ENCODE data around the gene ZNF566. TPM values are rescaled to one million over a fixed set of nuclear protein-coding genes. Genes with fewer than 3 reads are reported as not detected.
"Not testable (repeated sequence)": the region's sequence is repeated elsewhere in the genome, so short reads cannot be mapped to it uniquely, and the experiment has no call there.

The ZNF566 gene
- total and polyA plus RNA-seq, 7 experiments from 2014 or later = 9.2 to 29.8 (median 9.8) TPM

GRCh38 chr19:36492689-36493453, 3.5 kb upstream of the ZNF566 start:
- ATAC-seq; CTCF ChIA-PET; H3K27ac ChIP-seq (ENCODE audit: low read depth, low read length); intact Hi-C loops (cut with micrococcal nuclease); H3K4me1 ChIP-seq (ENCODE audit: control insufficient read depth in 2 of 2, insufficient read depth in 2 of 2, low read length in 2 of 2); H3K36me3 ChIP-seq (ENCODE audit: control insufficient read depth in 2 of 3, insufficient read depth in 3 of 3, low read length in 3 of 3); POLR2A ChIA-PET; H3K4me3 ChIP-seq (ENCODE audit: low read length); H3K27me3 ChIP-seq (ENCODE audit: control insufficient read depth in 2 of 2, insufficient read depth in 2 of 2, low read length in 2 of 2); H3K27me3 Mint-ChIP-seq: not testable (repeated sequence)
- peaks cover 0 to 12% (median 0%) of the 10 kb centered on the region in 3 experiments for H3K9me3 ChIP-seq (ENCODE audit: control insufficient read depth in 2 of 3, low read length in 3 of 3)
- H3K4me3 Mint-ChIP-seq = peak overlapping the region in 1 of 10 donors; percentile 16
- H3K9me3 Mint-ChIP-seq = peaks cover 7 to 62% (median 24%) of the 10 kb centered on the region in 11 donors
- DNase-seq = peak in 1 of 9 donors; percentile 4
- peaks cover 0 to 18% (median 10%) of the 10 kb centered on the region in 5 donors for H3K36me3 Mint-ChIP-seq
- H3K27ac Mint-ChIP-seq = peak overlapping the region in 3 of 9 donors; percentile 23 to 43 (median 23)
- H3K4me1 Mint-ChIP-seq = peaks cover 15 to 25% (median 22%) of the 10 kb centered on the region in 7 donors

GRCh38 chr19:36490846-36491245, 1.5 kb upstream of the ZNF566 start:
- H3K4me1 Mint-ChIP-seq = peaks cover 22 to 42% (median 30%) of the 10 kb centered on the region in 7 donors
- H3K9me3 Mint-ChIP-seq = peaks cover 6 to 58% (median 15%) of the 10 kb centered on the region in 11 donors
- H3K27me3 Mint-ChIP-seq; DNase-seq; H3K27ac ChIP-seq (ENCODE audit: low read depth, low read length); H3K9me3 ChIP-seq (ENCODE audit: control insufficient read depth in 2 of 3, low read length in 3 of 3); ATAC-seq; H3K36me3 ChIP-seq (ENCODE audit: control insufficient read depth in 2 of 3, insufficient read depth in 3 of 3, low read length in 3 of 3); intact Hi-C loops (cut with micrococcal nuclease); H3K27me3 ChIP-seq (ENCODE audit: control insufficient read depth in 2 of 2, insufficient read depth in 2 of 2, low read length in 2 of 2); CTCF ChIA-PET; H3K4me3 ChIP-seq (ENCODE audit: low read length): not testable (repeated sequence)
- H3K4me1 ChIP-seq (ENCODE audit: control insufficient read depth in 2 of 2, insufficient read depth in 2 of 2, low read length in 2 of 2) = peaks cover 9 to 10% of the 10 kb centered on the region in 2 donors
- H3K27ac Mint-ChIP-seq = peak overlapping the region in 2 of 9 donors; percentile 94 to 96
- peaks cover 8 to 30% (median 18%) of the 10 kb centered on the region in 5 donors for H3K36me3 Mint-ChIP-seq
- POLR2A ChIA-PET = interaction anchor here (0.6 kb wide), 1 partner anchor 340 kb away, joined by 3 read pairs; no protein-coding TSS in a partner anchor
- peak overlapping the region in 2 of 10 donors; percentile 23 to 93 for H3K4me3 Mint-ChIP-seq

- POLR2A ChIA-PET = interaction anchor here (0.6 to 2.7 kb wide), 14 partner anchors 11 to 880 kb away, joined by 3 to 26 read pairs (median 6); partner anchors contain the start of genes ZFP14, ZFP82, ZNF146 and ZNF260
- intact Hi-C loops (cut with micrococcal nuclease) = loop anchor here (1.0 to 10.0 kb wide), 26 partner anchors 38 to 1017 kb away; partner anchors contain the start of genes ZFP82 (in 2 of the 2), ZNF146 (in 2 of the 2), ZNF260 (in 2 of the 2) and ZNF345 (in 2 of the 2)
- ATAC-seq (peak; percentile 60), DNase-seq (peak in 4 of 9 donors; percentile 64 to 81 (median 70))
- no peaks in the 10 kb centered on the region for H3K27me3 ChIP-seq (ENCODE audit: control insufficient read depth in 2 of 2, insufficient read depth in 2 of 2, low read length in 2 of 2)
- H3K4me1 Mint-ChIP-seq = peaks cover 22 to 43% (median 30%) of the 10 kb centered on the region in 7 donors
- no peaks in the 10 kb centered on the region for H3K9me3 ChIP-seq (ENCODE audit: control insufficient read depth in 2 of 3, low read length in 3 of 3)
- peak overlapping the region; percentile 93 to 99 (median 98) for H3K27ac Mint-ChIP-seq
- no peaks in the 10 kb centered on the region for H3K27me3 Mint-ChIP-seq
- peaks cover 9 to 10% of the 10 kb centered on the region in 2 donors for H3K4me1 ChIP-seq (ENCODE audit: control insufficient read depth in 2 of 2, insufficient read depth in 2 of 2, low read length in 2 of 2)
- peaks cover 0 to 4% (median 3%) of the 10 kb centered on the region in 3 experiments for H3K36me3 ChIP-seq (ENCODE audit: control insufficient read depth in 2 of 3, insufficient read depth in 3 of 3, low read length in 3 of 3)
- CTCF ChIA-PET = no interaction called here
- H3K4me3 ChIP-seq (ENCODE audit: low read length) = peak overlapping the region; percentile 97
- peaks cover 6 to 58% (median 18%) of the 10 kb centered on the region in 11 donors for H3K9me3 Mint-ChIP-seq
- peak overlapping the region; percentile 93 to 99 (median 98) for H3K4me3 Mint-ChIP-seq
- peaks cover 9 to 33% (median 20%) of the 10 kb centered on the region in 5 donors for H3K36me3 Mint-ChIP-seq
- H3K27ac ChIP-seq (ENCODE audit: low read depth, low read length) = peak overlapping the region; percentile 90
Observed at GRCh38 chr19:36489920-36490415, 607 bp upstream of the ZNF566 start.

- DNase-seq = no peak
- Mint-ChIP-seq H3K4me3 (peak overlapping the region; percentile 93 to 99 (median 98)), H3K9me3 (peaks cover 6 to 61% (median 22%) of the 10 kb centered on the region in 11 donors), H3K4me1 (peaks cover 22 to 43% (median 30%) of the 10 kb centered on the region in 7 donors), H3K27ac (peak overlapping the region; percentile 93 to 99 (median 98)), H3K36me3 (peaks cover 9 to 38% (median 25%) of the 10 kb centered on the region in 5 donors), H3K27me3 (no peaks in the 10 kb centered on the region)
- H3K9me3 ChIP-seq (ENCODE audit: control insufficient read depth in 2 of 3, low read length in 3 of 3) = peaks cover 0 to 5% (median 0%) of the 10 kb centered on the region in 3 experiments
- H3K27me3 ChIP-seq (ENCODE audit: control insufficient read depth in 2 of 2, insufficient read depth in 2 of 2, low read length in 2 of 2) = no peaks in the 10 kb centered on the region
- H3K27ac ChIP-seq (ENCODE audit: low read depth, low read length) = peak overlapping the region; percentile 90
- H3K4me3 ChIP-seq (ENCODE audit: low read length) = peak overlapping the region; percentile 97
- POLR2A ChIA-PET = interaction anchor here (0.5 to 2.7 kb wide), 16 partner anchors 9 to 1415 kb away, joined by 3 to 26 read pairs (median 6); partner anchors contain the start of genes ZFP14, ZFP82, ZNF146 and ZNF260
- intact Hi-C loops (cut with micrococcal nuclease) = loop anchor here (1.0 to 10.0 kb wide), 26 partner anchors 40 to 1018 kb away; partner anchors contain the start of genes ZFP82 (in 2 of the 2), ZNF146 (in 2 of the 2), ZNF260 (in 2 of the 2) and ZNF345 (in 2 of the 2)
- H3K4me1 ChIP-seq (ENCODE audit: control insufficient read depth in 2 of 2, insufficient read depth in 2 of 2, low read length in 2 of 2) = peaks cover 9 to 10% of the 10 kb centered on the region in 2 donors
- peak; percentile 29 for ATAC-seq
- peaks cover 0 to 4% (median 3%) of the 10 kb centered on the region in 3 experiments for H3K36me3 ChIP-seq (ENCODE audit: control insufficient read depth in 2 of 3, insufficient read depth in 3 of 3, low read length in 3 of 3)
- CTCF ChIA-PET = interaction anchor here (0.7 kb wide), 1 partner anchor 319 kb away, joined by 3 read pairs; no protein-coding TSS in a partner anchor
Observed at GRCh38 chr19:36488846-36489117, 579 bp downstream of the ZNF566 start.

GRCh38 chr19:36488118-36488845, 1.1 kb downstream of the ZNF566 start:
- Histone ChIP-seq H3K27ac (ENCODE audit: low read depth, low read length) (peak overlapping the region; percentile 90), H3K36me3 (ENCODE audit: control insufficient read depth in 2 of 3, insufficient read depth in 3 of 3, low read length in 3 of 3) (peaks cover 0 to 4% (median 3%) of the 10 kb centered on the region in 3 experiments), H3K9me3 (ENCODE audit: control insufficient read depth in 2 of 3, low read length in 3 of 3) (peaks cover 0 to 9% (median 0%) of the 10 kb centered on the region in 3 experiments), H3K27me3 (ENCODE audit: control insufficient read depth in 2 of 2, insufficient read depth in 2 of 2, low read length in 2 of 2) (no peaks in the 10 kb centered on the region), H3K4me1 (ENCODE audit: control insufficient read depth in 2 of 2, insufficient read depth in 2 of 2, low read length in 2 of 2) (peaks cover 9 to 10% of the 10 kb centered on the region in 2 donors), H3K4me3 (ENCODE audit: low read length) (peak overlapping the region; percentile 97)
- Mint-ChIP-seq H3K27me3 (no peaks in the 10 kb centered on the region), H3K36me3 (peaks cover 9 to 39% (median 30%) of the 10 kb centered on the region in 5 donors), H3K4me3 (peak overlapping the region; percentile 93 to 99 (median 98)), H3K9me3 (peaks cover 6 to 61% (median 21%) of the 10 kb centered on the region in 11 donors), H3K27ac (peak overlapping the region; percentile 93 to 99 (median 98)), H3K4me1 (peaks cover 22 to 43% (median 31%) of the 10 kb centered on the region in 7 donors)
- intact Hi-C loops (cut with micrococcal nuclease) = loop anchor here (2.0 to 10.0 kb wide), 4 partner anchors 85 to 1019 kb away; partner anchors contain the start of genes ZNF529 (in 1 of the 2), ZNF568 (in 1 of the 2), ZNF793 (in 1 of the 2) and ZNF829 (in 1 of the 2)
- DNase-seq (no peak), ATAC-seq (no peak)
- ChIA-PET CTCF (no interaction called here), POLR2A (interaction anchor here (0.5 to 2.7 kb wide), 14 partner anchors 8 to 1416 kb away, joined by 3 to 26 read pairs (median 6); partner anchors contain the start of genes ZFP82, ZNF146, ZNF260 and ZNF345)

Measured in naive thymus-derived CD4-positive, alpha-beta T cell (primary cell).